ENCODE measurements around the gene NDUFB3.

DNA sequence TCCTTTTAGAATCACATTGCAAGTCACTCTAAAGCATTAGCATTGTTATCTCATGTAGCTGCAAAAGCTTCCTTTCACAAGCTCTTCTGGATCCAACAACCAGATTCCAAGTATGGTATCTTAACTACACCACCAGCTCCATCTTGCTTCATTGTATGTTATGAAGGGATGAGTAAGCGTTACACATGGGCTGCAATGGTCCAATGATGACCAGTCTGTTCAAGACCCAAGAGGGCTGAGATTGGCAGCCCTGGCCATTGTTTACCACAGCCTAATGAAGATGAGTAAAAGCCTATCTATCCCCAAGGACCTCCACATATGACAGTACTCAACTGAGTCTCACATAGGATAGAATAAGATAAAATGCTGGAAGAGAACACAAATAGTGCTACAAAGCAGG, 50.5 kb downstream of the NDUFB3 start:
- TF ChIP-seq, protein P1, sequence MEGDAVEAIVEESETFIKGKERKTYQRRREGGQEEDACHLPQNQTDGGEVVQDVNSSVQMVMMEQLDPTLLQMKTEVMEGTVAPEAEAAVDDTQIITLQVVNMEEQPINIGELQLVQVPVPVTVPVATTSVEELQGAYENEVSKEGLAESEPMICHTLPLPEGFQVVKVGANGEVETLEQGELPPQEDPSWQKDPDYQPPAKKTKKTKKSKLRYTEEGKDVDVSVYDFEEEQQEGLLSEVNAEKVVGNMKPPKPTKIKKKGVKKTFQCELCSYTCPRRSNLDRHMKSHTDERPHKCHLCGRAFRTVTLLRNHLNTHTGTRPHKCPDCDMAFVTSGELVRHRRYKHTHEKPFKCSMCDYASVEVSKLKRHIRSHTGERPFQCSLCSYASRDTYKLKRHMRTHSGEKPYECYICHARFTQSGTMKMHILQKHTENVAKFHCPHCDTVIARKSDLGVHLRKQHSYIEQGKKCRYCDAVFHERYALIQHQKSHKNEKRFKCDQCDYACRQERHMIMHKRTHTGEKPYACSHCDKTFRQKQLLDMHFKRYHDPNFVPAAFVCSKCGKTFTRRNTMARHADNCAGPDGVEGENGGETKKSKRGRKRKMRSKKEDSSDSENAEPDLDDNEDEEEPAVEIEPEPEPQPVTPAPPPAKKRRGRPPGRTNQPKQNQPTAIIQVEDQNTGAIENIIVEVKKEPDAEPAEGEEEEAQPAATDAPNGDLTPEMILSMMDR (IDR thresholded peaks at IDR 0.05), result no peak
- no peak for TF ChIP-seq ZFX (IDR thresholded peaks at IDR 0.05; ENCODE audit: borderline replicate concordance)
